ENCODE measurements around the gene KRT81.
"Not testable (repeated sequence)": the region's sequence is repeated elsewhere in the genome, so short reads cannot be mapped to it uniquely, and the experiment has no call there.

KRT81 gene

GRCh38 chr12:52252728-52253343 lies 38.5 kb downstream of the KRT81 start:
- Histone ChIP-seq H3K4me2 (ENCODE audit: low read length) (no peak overlapping the region), H4K8ac (ENCODE audit: low read depth, low read length) (no peak overlapping the region), H3K36me3 (ENCODE audit: control insufficient read depth in 1 of 2, insufficient read depth in 2 of 2, low read length in 2 of 2) (peaks cover 20 to 21% of the 10 kb centered on the region in 2 experiments), H3K4me3 (ENCODE audit: low read depth, low read length) (no peak overlapping the region), H3K4ac (ENCODE audit: low read depth, low read length) (no peak overlapping the region), H2BK12ac (ENCODE audit: low read length) (no peak overlapping the region), H4K12ac (ENCODE audit: low read depth, low read length) (no peak overlapping the region), H2BK120ac (ENCODE audit: insufficient read depth, low read length, poor library complexity) (no peak overlapping the region), H3K79me2 (ENCODE audit: control insufficient read depth, insufficient read depth, low read length, poor library complexity) (no peaks in the 10 kb centered on the region), H3K27me3 (ENCODE audit: insufficient read depth, low read length) (peaks cover 4% of the 10 kb centered on the region), H3K23ac (ENCODE audit: low read length) (no peak overlapping the region), H3K4me1 (ENCODE audit: control insufficient read depth in 1 of 2, insufficient read depth in 2 of 2, low read length in 2 of 2) (peaks cover 0 to 3% of the 10 kb centered on the region in 2 experiments), H2BK5ac (ENCODE audit: low read depth, low read length, poor library complexity) (no peak overlapping the region), H4K91ac (ENCODE audit: low read depth, low read length) (no peak overlapping the region), H3K9ac (ENCODE audit: low read length) (no peak overlapping the region), H3K27ac (ENCODE audit: low read depth, low read length) (no peak overlapping the region), H2AK5ac (ENCODE audit: low read length) (no peak overlapping the region), H3K14ac (ENCODE audit: low read length) (no peak overlapping the region), H3K9me3 (ENCODE audit: insufficient read depth, low read depth, low read length) (peaks cover 5% of the 10 kb centered on the region), H2AFZ (ENCODE audit: insufficient read depth, low read length, poor library complexity) (no peak overlapping the region), H3K18ac (ENCODE audit: low read length) (no peak overlapping the region), H3K79me1 (ENCODE audit: low read length) (no peaks in the 10 kb centered on the region)
- no CpG with 5 or more reads among the region's 11 CpGs for WGBS (ENCODE audit: extremely low coverage, insufficient coverage, insufficient read length)
- DNase-seq: no peak

GRCh38 chr12:52252175-52252615 lies 39.1 kb downstream of the KRT81 start:
- not testable (repeated sequence) for H2BK120ac ChIP-seq (ENCODE audit: insufficient read depth, low read length, poor library complexity); H2AFZ ChIP-seq (ENCODE audit: insufficient read depth, low read length, poor library complexity); H3K27ac ChIP-seq (ENCODE audit: low read depth, low read length); H3K27me3 ChIP-seq (ENCODE audit: insufficient read depth, low read length); H4K91ac ChIP-seq (ENCODE audit: low read depth, low read length); H3K4me1 ChIP-seq (ENCODE audit: control insufficient read depth in 1 of 2, insufficient read depth in 2 of 2, low read length in 2 of 2); H3K18ac ChIP-seq (ENCODE audit: low read length); H2AK5ac ChIP-seq (ENCODE audit: low read length); H3K4me3 ChIP-seq (ENCODE audit: low read depth, low read length); H4K8ac ChIP-seq (ENCODE audit: low read depth, low read length); H4K12ac ChIP-seq (ENCODE audit: low read depth, low read length); H3K79me1 ChIP-seq (ENCODE audit: low read length); H3K79me2 ChIP-seq (ENCODE audit: control insufficient read depth, insufficient read depth, low read length, poor library complexity); H3K14ac ChIP-seq (ENCODE audit: low read length); H3K23ac ChIP-seq (ENCODE audit: low read length); H3K4me2 ChIP-seq (ENCODE audit: low read length); H3K9ac ChIP-seq (ENCODE audit: low read length); H3K9me3 ChIP-seq (ENCODE audit: insufficient read depth, low read depth, low read length); H2BK12ac ChIP-seq (ENCODE audit: low read length); H2BK5ac ChIP-seq (ENCODE audit: low read depth, low read length, poor library complexity); H3K4ac ChIP-seq (ENCODE audit: low read depth, low read length)
- peak in 1 of 2 donors; percentile 62 for DNase-seq
- peaks cover 26% of the 10 kb centered on the region in 2 experiments for H3K36me3 ChIP-seq (ENCODE audit: control insufficient read depth in 1 of 2, insufficient read depth in 2 of 2, low read length in 2 of 2)
- WGBS (ENCODE audit: extremely low coverage, insufficient coverage, insufficient read length): no CpG with 5 or more reads among the region's 8 CpGs

GRCh38 chr12:52251367-52252051 lies 39.8 kb downstream of the KRT81 start:
- H4K91ac ChIP-seq (ENCODE audit: low read depth, low read length): no peak overlapping the region
- no peak overlapping the region for H3K18ac ChIP-seq (ENCODE audit: low read length)
- H3K23ac ChIP-seq (ENCODE audit: low read length): no peak overlapping the region
- H3K27ac ChIP-seq (ENCODE audit: low read depth, low read length): no peak overlapping the region
- H3K4me2 ChIP-seq (ENCODE audit: low read length): no peak overlapping the region
- no peak overlapping the region for H2AK5ac ChIP-seq (ENCODE audit: low read length)
- no CpG with 5 or more reads among the region's 9 CpGs for WGBS (ENCODE audit: extremely low coverage, insufficient coverage, insufficient read length)
- H2BK12ac ChIP-seq (ENCODE audit: low read length): no peak overlapping the region
- H3K36me3 ChIP-seq (ENCODE audit: control insufficient read depth in 1 of 2, insufficient read depth in 2 of 2, low read length in 2 of 2): peaks cover 31% of the 10 kb centered on the region in 2 experiments
- no peak overlapping the region for H2BK120ac ChIP-seq (ENCODE audit: insufficient read depth, low read length, poor library complexity)
- H3K4me1 ChIP-seq (ENCODE audit: control insufficient read depth in 1 of 2, insufficient read depth in 2 of 2, low read length in 2 of 2): peaks cover 0 to 4% of the 10 kb centered on the region in 2 experiments
- no peak overlapping the region for H2AFZ ChIP-seq (ENCODE audit: insufficient read depth, low read length, poor library complexity)
- H3K79me2 ChIP-seq (ENCODE audit: control insufficient read depth, insufficient read depth, low read length, poor library complexity): no peaks in the 10 kb centered on the region
- no peak overlapping the region for H3K4me3 ChIP-seq (ENCODE audit: low read depth, low read length)
- H3K9me3 ChIP-seq (ENCODE audit: insufficient read depth, low read depth, low read length): no peaks in the 10 kb centered on the region
- H3K9ac ChIP-seq (ENCODE audit: low read length): no peak overlapping the region
- DNase-seq: peak; percentile 62 to 75
- no peaks in the 10 kb centered on the region for H3K79me1 ChIP-seq (ENCODE audit: low read length)
- no peak overlapping the region for H4K8ac ChIP-seq (ENCODE audit: low read depth, low read length)
- no peak overlapping the region for H3K14ac ChIP-seq (ENCODE audit: low read length)
- no peaks in the 10 kb centered on the region for H3K27me3 ChIP-seq (ENCODE audit: insufficient read depth, low read length)
- H4K12ac ChIP-seq (ENCODE audit: low read depth, low read length): no peak overlapping the region
- H2BK5ac ChIP-seq (ENCODE audit: low read depth, low read length, poor library complexity): no peak overlapping the region
- H3K4ac ChIP-seq (ENCODE audit: low read depth, low read length): no peak overlapping the region

GRCh38 chr12:52250048-52250990 lies 41.0 kb downstream of the KRT81 start:
- Histone ChIP-seq H3K36me3 (ENCODE audit: control insufficient read depth in 1 of 2, insufficient read depth in 2 of 2, low read length in 2 of 2) (peaks cover 39 to 43% of the 10 kb centered on the region in 2 experiments), H3K79me1 (ENCODE audit: low read length) (no peaks in the 10 kb centered on the region), H2BK5ac (ENCODE audit: low read depth, low read length, poor library complexity) (no peak overlapping the region), H3K27ac (ENCODE audit: low read depth, low read length) (no peak overlapping the region), H3K9ac (ENCODE audit: low read length) (no peak overlapping the region), H3K4me3 (ENCODE audit: low read depth, low read length) (no peak overlapping the region), H3K79me2 (ENCODE audit: control insufficient read depth, insufficient read depth, low read length, poor library complexity) (no peaks in the 10 kb centered on the region), H3K14ac (ENCODE audit: low read length) (no peak overlapping the region), H2BK12ac (ENCODE audit: low read length) (no peak overlapping the region), H2BK120ac (ENCODE audit: insufficient read depth, low read length, poor library complexity) (no peak overlapping the region), H2AFZ (ENCODE audit: insufficient read depth, low read length, poor library complexity) (no peak overlapping the region), H3K4me2 (ENCODE audit: low read length) (no peak overlapping the region), H3K4me1 (ENCODE audit: control insufficient read depth in 1 of 2, insufficient read depth in 2 of 2, low read length in 2 of 2) (peaks cover 0 to 9% of the 10 kb centered on the region in 2 experiments), H3K4ac (ENCODE audit: low read depth, low read length) (no peak overlapping the region), H3K23ac (ENCODE audit: low read length) (no peak overlapping the region), H2AK5ac (ENCODE audit: low read length) (no peak overlapping the region), H3K18ac (ENCODE audit: low read length) (no peak overlapping the region), H4K8ac (ENCODE audit: low read depth, low read length) (no peak overlapping the region), H3K27me3 (ENCODE audit: insufficient read depth, low read length) (no peaks in the 10 kb centered on the region), H4K91ac (ENCODE audit: low read depth, low read length) (no peak overlapping the region), H4K12ac (ENCODE audit: low read depth, low read length) (no peak overlapping the region), H3K9me3 (ENCODE audit: insufficient read depth, low read depth, low read length) (no peaks in the 10 kb centered on the region)
- no CpG with 5 or more reads among the region's 52 CpGs for WGBS (ENCODE audit: extremely low coverage, insufficient coverage, insufficient read length)
- peak in 1 of 2 donors; percentile 64 for DNase-seq
